ENCODE results near the gene CCKAR.
A peak's percentile ranks its signal among the peaks of the same experiment; 100 is the strongest.
"Not testable (repeated sequence)": the region's sequence is repeated elsewhere in the genome, so short reads cannot be mapped to it uniquely, and the experiment has no call there.

Gene CCKAR

DNA sequence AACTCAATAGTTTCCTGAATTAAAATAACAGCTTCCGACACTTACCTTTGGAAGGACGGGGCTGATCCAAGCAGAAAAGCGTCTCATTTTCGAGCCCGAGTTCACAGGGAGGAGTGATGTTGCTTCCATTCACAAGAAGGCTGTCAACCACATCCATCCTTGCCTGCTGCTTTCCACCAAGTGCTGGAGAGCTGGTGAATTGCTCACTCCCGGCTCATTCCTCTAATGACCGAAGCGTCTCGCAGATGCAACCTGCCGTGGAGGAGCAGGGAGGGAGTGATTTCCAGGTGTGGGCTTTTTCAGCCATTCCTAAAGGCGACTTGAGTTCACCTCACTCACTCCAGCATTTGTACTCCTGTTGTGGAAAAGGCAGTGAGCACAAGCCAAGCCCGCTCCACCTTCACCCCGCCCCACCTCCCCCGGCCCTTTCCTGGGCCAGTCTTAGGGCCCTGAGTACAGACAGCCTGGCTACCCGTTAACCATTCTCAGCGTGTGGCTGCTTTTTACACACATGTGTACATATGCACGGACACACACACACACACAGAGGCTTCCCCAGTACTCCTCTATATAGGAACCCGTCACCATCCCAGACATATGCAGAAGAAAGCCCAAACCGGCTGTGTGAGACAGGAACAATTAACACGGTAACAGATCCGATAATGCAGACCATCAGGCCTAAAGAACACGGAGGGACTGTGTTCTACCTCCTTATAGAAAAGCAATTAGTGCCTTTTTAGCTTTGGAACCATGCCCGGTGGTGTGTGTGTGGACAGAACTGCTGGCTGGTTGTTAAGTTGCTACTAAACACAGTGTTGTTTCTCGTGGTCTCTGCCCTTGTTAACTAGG lies at the start of gene CCKAR:
CCKAR (minus strand) TSS at position 374 of the 849 bp plus-strand sequence; CDS start at position 157, 217 bp downstream.
- peak; percentile 13 to 88 (median 76) for DNase-seq

DNA sequence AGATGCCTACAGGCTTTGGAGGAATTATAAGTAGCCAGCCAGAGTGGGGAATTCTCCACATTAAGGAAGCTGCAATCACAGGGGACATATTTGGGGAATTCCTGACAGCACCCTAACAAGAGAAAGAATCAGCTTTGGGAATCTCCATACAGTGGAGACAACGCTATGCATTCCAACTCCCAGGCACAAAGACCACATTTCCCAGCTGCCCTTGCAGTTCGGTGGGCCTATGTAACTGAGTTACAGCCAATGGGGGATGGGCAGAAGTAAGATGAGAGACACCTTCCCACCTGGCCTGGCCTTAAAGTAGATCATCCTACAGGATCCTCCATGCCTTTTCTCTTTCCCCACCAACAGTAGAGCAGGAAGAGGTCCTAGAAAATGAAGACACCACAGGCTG lies 43.4 kb upstream of the CCKAR start:
- no peak for DNase-seq

DNA sequence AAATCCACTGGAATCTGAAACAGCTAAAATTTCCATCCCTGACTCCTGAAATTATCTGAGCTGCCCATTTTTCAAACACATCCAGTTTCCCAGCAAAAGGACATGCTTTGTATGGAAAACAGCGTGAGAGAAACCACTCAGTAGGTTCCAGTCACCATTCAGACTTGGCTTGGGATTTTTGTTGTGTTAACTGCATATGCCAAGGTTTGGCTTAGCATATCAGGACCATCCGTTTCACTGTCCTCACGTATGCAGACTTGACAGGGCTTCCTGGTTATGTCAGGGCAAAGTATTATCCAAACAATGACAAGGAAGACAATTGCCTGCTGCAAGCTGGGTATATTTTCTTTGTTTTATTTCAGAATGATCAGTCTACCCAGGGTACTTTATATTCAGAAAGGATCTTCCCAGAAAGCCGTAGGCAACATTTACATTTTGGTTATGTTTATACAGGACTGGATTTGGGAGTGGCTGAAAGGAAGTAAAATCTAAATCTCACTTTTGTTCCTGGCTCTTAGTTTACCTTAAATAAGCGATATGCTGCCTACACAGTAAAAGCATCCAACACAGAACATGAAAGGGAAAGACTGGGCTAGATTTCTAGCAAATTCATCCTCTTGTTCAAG lies 41.3 kb upstream of the CCKAR start:
- no peak for DNase-seq

DNA sequence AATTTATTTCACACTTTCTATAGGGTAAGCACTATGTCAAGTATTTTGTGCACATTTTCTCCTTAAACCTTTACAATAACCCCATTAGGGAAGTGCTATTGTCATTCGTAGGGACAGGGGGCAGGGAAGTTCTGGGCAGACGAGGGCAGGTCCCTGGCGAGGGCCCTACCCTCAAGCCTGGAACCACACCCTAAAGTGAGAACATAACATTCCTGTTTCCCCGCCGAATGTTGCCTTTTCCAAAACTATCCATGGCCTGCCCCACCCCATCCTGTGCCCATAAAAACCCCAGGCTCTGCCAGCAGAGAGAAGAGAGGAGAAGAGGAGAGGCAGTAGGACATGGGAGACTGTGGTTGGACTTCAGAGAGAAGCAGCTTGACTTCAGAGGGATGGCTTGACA lies 39.8 kb upstream of the CCKAR start:
- no peak for DNase-seq

- no peak for DNase-seq
Observed at GRCh38 chr4:26529479-26529878, 39.2 kb upstream of the CCKAR start.

DNA sequence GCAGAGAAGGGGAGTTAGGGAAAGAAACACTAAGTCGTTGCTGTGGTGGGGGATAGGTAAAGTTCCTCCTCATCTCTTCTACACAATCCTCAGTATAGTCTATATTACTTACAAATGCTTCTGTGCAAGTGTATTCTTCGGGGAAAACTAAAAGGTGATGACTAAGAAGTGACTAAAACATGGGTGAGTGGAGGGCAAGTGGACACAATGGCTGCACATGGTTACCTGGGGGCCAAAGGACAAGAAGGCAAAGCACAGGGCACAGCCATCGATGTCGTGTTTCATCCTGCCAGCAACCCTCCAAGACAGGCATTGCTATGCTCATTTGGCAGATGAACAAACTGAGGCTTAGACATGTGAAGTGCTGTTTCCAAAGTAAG lies 35.5 kb upstream of the CCKAR start:
- no peak for DNase-seq

DNA sequence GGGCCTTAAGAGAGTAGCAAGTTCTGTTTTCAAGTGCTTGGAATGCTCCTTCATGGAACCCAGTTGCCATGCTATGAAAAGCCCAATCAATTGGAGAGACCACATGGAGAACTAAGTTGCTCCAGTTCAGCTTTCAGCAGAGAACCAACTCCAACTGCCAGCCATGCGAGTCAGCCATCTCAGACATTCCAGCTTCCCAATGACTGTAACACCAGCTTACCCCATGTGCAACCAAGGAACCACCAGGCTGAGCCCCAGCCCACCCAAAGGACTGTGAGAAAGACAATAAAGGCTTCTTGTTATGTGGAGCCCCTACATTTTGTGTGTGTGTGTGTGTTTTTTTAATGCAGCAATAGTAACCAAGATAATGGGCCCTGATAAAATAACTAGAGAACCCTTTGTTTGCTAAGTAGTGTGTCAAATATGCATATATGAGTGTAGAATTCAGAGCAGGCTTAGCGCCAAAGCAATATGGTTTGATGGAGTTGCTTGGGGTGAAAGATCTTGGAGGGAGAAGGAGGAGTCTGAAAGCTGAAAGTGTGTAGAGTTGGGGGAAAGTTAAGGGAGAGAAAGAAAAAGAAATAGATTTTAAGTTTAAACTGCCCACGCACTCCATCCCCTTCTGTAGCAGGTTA lies 35.0 kb upstream of the CCKAR start:
- DNase-seq = no peak

- DNase-seq = no peak
Observed at GRCh38 chr4:26524011-26524410, 33.7 kb upstream of the CCKAR start.

DNA sequence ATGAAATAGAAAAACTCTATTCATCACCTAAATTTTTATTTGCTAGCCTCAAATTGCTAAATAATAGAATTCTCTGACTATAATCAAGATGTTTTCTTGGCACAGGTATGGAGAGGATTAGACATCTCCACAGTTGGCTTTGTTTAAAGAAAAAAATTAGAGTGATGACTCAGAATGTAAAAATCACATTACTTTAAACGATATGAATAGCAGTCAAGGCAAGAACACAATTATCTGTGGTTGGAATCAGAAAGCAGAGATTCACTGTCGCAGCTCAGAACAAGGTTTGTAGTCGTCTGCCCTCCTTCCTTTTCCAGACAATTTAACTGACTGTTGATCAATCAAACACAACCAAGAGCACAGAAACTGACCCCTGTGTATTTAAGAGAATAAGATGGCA lies 32.2 kb upstream of the CCKAR start:
- DNase-seq = no peak

DNA sequence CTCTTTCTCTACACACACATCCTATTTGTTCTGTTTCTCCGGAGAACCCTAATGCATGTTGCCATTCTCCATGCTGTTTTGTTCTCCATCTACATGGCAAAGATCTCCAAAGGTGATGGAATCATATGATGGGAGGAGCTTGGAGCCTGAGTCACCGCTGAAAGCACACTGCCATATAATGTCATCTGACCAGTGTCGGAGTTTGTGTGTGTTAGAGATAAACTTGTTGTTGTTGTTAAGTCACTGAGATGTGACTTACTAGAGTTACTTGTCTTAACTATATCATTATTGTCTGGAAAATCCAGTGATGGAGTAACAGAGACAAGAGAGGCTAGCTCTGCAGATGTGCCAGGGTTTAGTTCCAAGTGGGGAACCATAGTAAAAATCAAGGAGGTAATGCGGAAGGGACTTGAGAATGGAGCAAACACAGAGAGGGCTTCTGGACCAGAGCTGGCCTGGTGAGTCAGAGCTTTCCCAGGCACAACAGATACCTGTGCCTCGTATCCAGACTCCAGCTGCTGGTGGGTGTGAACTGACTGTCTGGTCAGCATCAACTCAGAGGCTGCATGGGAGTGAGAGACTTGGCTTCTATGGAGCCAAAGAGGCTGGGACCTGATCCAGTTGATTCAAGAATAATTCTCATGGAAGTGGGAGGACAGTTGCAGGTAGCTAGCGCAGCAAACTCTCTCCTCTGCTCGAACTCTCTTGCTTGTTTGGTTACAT lies 30.6 kb upstream of the CCKAR start:
- no peak for DNase-seq

DNA sequence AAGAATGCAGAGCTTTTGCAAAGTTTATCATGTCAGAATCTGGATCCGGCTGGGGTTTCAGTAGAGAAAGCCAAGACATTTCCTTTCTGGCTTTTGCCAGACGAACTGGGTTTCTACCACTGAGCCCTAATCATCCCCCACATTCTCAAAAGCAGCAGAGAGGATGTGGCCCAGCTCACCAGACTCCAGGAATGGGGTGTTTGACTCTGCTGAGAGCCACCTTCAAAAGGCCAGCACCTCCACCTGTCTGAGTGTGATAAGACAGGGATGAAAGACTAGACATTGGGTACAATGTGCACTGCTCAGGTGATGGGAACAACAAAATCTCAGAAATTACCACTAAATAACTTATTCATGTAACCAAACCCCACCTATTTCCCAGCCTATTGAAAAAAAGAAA lies 25.7 kb upstream of the CCKAR start:
- DNase-seq = no peak

DNA sequence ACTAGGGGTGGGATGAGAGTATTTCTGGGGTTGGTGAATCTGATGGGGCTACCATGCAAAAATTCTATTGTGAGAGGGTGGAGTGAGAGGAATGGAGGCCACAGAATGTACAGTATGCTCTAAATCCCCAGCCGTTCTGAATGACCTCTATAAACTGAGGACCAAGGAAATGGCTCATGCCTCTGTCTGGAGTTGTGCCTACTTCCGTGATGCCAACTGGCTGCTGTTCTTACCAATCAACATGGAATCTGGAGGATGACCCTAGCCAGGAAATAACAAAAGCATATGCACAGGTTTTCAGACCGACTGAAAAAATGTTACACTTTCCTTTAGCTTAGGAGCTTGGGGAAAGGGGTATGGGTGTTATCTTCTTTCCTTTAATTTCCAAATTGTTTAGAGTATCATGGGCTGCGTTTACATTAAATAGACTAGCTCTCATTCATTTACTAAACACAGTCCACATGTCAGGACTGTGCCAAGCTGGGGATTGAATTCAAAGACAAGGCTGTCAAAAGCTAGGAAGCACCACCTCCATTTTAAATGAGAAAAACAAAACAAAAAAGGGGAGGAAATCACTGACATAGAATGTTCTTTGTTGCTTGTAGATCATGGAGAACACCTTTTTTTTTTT lies 20.2 kb upstream of the CCKAR start:
- DNase-seq = no peak

GRCh38 chr4:26509681-26510333 lies 19.5 kb upstream of the CCKAR start:
- no peak for DNase-seq

DNA sequence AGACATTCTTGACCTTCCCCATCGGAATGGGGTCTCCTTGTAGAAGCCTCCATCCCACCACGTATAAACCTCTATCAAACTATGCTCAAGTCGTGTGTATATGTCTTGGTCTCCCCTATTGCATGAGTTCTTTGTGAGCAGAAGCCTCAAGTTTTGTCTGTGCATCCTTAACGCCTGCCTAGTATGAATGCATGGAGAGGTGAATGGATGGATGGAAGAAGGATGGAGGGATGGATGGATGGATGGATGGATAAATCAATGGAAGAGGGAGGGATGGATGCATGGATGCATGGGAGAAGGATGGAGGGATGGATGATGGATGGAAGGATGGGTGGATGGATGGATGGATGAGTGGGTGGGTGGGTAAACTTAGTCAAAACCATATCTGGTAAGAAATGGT lies 17.0 kb upstream of the CCKAR start:
- DNase-seq = no peak

GRCh38 chr4:26503844-26504243 lies 13.6 kb upstream of the CCKAR start:
- no peak for DNase-seq

DNA sequence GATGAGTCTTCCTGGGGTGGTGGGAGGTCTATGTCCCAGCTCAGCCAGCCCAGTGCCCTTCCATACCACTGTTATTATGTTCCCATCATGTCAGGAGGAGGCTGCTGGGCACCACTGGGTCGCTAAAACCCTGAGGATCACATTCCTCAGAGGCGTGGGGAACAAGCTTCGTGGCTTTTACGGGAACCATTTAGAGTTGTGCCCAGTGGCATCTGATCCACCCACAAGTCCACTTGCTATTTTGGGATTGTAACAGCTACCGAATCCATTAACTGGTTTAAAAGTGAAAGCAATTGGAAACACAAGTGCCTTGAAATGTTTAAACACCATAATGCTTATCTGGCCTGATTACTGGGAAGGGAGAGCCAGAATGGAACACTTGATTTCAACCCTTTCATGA lies 13.1 kb upstream of the CCKAR start:
- peak in 1 of 3 experiments; percentile 38 for DNase-seq

DNA sequence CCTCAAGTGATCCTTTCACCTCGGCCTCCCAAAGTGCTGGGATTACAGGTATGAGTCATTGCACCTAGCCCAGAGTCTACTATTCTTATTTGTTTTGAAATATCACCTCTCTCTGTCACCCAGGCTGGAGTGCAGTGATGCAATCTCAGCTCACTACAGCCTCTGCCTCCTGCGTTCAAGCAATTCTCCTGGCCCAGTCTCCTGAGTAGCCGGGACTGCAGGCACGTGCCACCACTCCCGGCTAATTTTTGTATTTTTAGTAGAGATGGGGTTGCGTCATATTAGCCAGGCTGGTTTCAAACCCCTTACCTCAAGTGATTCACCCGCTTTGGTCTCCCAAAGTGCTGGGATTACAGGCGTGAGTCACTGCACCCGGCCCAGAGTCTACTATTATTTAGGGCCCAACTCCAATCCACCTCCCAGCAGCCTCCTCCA lies 10.3 kb upstream of the CCKAR start:
- not testable (repeated sequence) for DNase-seq

- no peak for DNase-seq
Observed at GRCh38 chr4:26496207-26496783, 6.0 kb upstream of the CCKAR start.

GRCh38 chr4:26493461-26493860 lies 3.2 kb upstream of the CCKAR start:
- no peak for DNase-seq

GRCh38 chr4:26491449-26492170 lies 1.3 kb upstream of the CCKAR start:
- no peak for DNase-seq

GRCh38 chr4:26490960-26491284 lies 638 bp upstream of the CCKAR start:
- DNase-seq = no peak
